ENCODE measurements around the gene XPNPEP1.

Gene XPNPEP1

DNA sequence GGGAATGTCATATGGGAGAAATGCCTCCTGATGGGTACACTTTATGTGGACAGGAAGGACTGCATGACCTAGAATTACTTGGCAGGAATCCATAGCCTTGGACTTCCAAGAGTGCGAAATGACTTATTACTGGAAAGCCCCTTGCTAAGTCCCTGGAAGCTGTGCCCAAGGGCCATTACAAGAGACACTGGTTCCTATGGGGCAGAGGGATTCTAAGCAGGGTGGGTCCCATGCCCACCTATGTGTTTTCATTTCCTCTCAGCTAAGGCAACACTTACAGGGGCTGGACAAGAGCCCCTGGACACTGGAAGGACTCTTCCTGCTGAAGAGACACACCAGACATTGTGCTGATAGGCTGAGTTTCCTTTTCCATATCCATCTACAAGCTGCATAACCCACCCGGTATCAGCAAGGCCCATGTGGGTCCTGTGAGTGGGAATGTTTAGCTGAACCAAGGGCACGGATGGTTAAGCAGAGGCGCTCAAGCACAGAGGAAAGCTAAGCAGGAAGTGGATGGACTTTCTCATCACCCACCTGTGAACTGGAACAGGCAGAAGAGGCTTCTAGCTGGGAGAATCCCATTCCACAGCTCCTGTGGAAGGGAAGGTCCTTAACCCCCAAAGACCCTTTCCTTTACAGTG lies 56.2 kb downstream of the XPNPEP1 start:
- H3K36me3 ChIP-seq (ENCODE audit: insufficient read depth, low read length): peaks cover 73% of the 10 kb centered on the region

DNA sequence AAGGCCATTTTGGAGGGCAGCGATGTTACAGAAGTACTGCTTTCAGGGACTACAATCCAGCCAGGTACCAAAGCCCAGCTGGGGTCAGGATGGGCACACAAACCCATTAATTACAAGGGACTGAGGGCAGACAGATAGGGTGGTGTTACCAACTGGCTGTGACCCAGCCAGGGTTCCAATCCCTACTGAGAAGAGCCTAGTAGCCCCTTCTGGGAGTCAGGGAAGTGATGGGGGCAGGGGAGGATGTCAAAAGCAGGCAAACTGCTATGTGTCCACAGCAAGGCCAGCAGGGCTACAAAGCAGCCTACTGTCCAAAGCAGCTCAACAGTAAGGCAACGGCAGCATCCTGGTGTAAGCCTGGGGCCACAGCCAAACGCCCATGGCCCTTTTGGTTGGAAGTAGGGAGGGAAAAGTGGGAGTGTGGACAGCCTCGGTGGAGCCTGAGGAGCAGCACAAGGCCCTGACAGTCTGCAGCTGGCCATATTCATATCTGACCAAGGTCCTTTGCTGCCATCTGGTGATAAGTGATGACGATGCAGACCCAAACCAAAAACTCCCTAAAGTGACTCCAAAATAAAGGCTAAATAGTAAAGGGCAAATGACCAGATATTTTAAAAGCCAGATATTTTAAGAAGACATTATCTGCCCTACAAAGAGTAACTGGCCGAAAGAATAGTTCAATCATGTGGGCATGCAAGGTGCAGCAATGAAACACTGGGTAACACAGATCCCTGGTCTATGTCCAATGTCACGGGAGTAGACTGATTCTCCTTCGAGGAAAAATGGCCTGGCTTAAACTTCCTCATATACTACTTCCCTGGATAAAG lies 56.9 kb downstream of the XPNPEP1 start:
- Histone ChIP-seq H3K4me1 (ENCODE audit: control insufficient read depth, insufficient read depth, low read length) (no peaks in the 10 kb centered on the region), H3K9ac (ENCODE audit: low read depth, low read length) (no peak overlapping the region), H3K27me3 (ENCODE audit: control insufficient read depth, insufficient read depth, low read length) (no peaks in the 10 kb centered on the region), H3K4me2 (ENCODE audit: low read length) (no peak overlapping the region), H3K36me3 (ENCODE audit: insufficient read depth, low read length) (peaks cover 67% of the 10 kb centered on the region), H3K4me3 (ENCODE audit: low read length) (no peak overlapping the region), H3K9me3 (replicated peaks; ENCODE audit: low read length) (no peaks in the 10 kb centered on the region)

More for the DNA sequence above, 56.2 kb downstream of the XPNPEP1 start:
- no peak overlapping the region for H3K4me2 ChIP-seq (ENCODE audit: low read length)
- no peak overlapping the region for H3K4me3 ChIP-seq (ENCODE audit: low read length)
- H3K4me1 ChIP-seq (ENCODE audit: control insufficient read depth, insufficient read depth, low read length): no peaks in the 10 kb centered on the region
- no peaks in the 10 kb centered on the region for H3K27me3 ChIP-seq (ENCODE audit: control insufficient read depth, insufficient read depth, low read length)
- no peak overlapping the region for H3K9ac ChIP-seq (ENCODE audit: low read depth, low read length)
- H3K9me3 ChIP-seq (replicated peaks; ENCODE audit: low read length): no peaks in the 10 kb centered on the region

DNA sequence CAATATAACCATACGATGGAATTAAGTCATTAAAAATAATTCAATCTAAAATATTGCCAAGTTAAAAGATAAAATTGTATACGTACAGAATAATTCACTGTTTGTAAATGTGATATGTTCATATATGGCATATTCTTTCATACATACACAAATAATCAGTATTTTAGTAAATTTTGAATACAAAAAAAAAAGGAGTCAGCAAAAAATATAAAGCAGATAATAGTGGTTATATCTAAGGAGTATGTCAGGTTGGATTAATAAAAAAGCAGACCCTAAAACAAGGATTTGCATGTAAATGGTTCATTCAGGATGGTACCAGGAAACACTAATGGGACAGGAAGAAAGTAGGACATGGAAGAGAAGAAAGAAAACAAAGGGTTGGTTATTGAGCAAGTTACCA lies 59.5 kb downstream of the XPNPEP1 start:
- no peak overlapping the region for H3K4me3 ChIP-seq (ENCODE audit: low read length)
- no peak overlapping the region for H3K4me2 ChIP-seq (ENCODE audit: low read length)
- H3K36me3 ChIP-seq (ENCODE audit: insufficient read depth, low read length): peaks cover 46% of the 10 kb centered on the region
- H3K4me1 ChIP-seq (ENCODE audit: control insufficient read depth, insufficient read depth, low read length): no peaks in the 10 kb centered on the region
- no peaks in the 10 kb centered on the region for H3K9me3 ChIP-seq (replicated peaks; ENCODE audit: low read length)
- H3K9ac ChIP-seq (ENCODE audit: low read depth, low read length): no peak overlapping the region
- no peaks in the 10 kb centered on the region for H3K27me3 ChIP-seq (ENCODE audit: control insufficient read depth, insufficient read depth, low read length)

DNA sequence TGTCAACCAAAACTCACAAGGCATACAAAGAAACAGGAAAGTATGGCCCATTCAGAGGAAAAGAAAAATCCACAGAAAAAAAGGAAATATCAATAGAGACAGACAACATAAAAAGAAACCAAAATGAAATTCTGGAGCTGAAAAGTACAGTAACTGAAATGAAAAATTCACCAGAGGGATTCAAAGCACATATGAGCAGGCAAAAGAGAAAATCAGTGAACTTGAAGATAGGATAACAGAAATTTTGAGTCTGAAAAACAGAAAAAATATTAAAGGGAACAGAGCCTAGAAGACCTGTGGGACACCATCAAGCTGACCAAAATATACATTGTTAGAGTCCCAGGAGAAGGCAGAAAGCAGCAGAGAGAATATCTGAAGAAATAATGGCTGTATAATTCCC lies 60.6 kb downstream of the XPNPEP1 start:
- no peak overlapping the region for H3K9ac ChIP-seq (ENCODE audit: low read depth, low read length)
- H3K4me3 ChIP-seq (ENCODE audit: low read length): no peak overlapping the region
- no peaks in the 10 kb centered on the region for H3K4me1 ChIP-seq (ENCODE audit: control insufficient read depth, insufficient read depth, low read length)
- no peaks in the 10 kb centered on the region for H3K27me3 ChIP-seq (ENCODE audit: control insufficient read depth, insufficient read depth, low read length)
- H3K36me3 ChIP-seq (ENCODE audit: insufficient read depth, low read length): peaks cover 35% of the 10 kb centered on the region
- H3K9me3 ChIP-seq (replicated peaks; ENCODE audit: low read length): no peaks in the 10 kb centered on the region
- H3K4me2 ChIP-seq (ENCODE audit: low read length): no peak overlapping the region

DNA sequence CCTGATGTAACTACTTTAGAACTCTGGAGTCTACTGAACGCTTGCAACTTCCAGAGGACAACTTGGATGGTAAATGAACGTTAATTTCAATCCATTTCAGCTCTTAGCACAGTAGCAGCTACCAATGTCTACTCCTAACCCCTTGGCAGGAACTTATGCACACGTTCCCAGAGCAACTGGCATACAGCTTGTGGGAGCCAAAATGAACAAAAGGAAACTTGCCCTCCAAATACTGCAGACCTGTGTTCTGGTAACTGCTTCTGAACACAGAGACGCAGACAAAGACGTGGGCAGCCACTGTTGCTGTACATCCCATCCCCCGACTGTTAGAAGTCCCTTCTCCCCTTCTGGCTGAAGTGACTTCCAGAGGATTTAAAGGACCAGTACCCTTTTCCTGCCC lies 61.3 kb downstream of the XPNPEP1 start:
- Histone ChIP-seq H3K4me3 (ENCODE audit: low read length) (no peak overlapping the region), H3K4me2 (ENCODE audit: low read length) (no peak overlapping the region), H3K36me3 (ENCODE audit: insufficient read depth, low read length) (peaks cover 30% of the 10 kb centered on the region), H3K9me3 (replicated peaks; ENCODE audit: low read length) (no peaks in the 10 kb centered on the region), H3K9ac (ENCODE audit: low read depth, low read length) (no peak overlapping the region), H3K4me1 (ENCODE audit: control insufficient read depth, insufficient read depth, low read length) (no peaks in the 10 kb centered on the region), H3K27me3 (ENCODE audit: control insufficient read depth, insufficient read depth, low read length) (no peaks in the 10 kb centered on the region)

- Histone ChIP-seq H3K9me3 (replicated peaks; ENCODE audit: low read length) (no peaks in the 10 kb centered on the region), H3K4me3 (ENCODE audit: low read length) (no peak overlapping the region), H3K36me3 (ENCODE audit: insufficient read depth, low read length) (peaks cover 21% of the 10 kb centered on the region), H3K27me3 (ENCODE audit: control insufficient read depth, insufficient read depth, low read length) (no peaks in the 10 kb centered on the region), H3K9ac (ENCODE audit: low read depth, low read length) (no peak overlapping the region), H3K4me1 (ENCODE audit: control insufficient read depth, insufficient read depth, low read length) (no peaks in the 10 kb centered on the region), H3K4me2 (ENCODE audit: low read length) (no peak overlapping the region)
Measured at GRCh38 chr10:109861081-109861480, 62.2 kb downstream of the XPNPEP1 start.

DNA sequence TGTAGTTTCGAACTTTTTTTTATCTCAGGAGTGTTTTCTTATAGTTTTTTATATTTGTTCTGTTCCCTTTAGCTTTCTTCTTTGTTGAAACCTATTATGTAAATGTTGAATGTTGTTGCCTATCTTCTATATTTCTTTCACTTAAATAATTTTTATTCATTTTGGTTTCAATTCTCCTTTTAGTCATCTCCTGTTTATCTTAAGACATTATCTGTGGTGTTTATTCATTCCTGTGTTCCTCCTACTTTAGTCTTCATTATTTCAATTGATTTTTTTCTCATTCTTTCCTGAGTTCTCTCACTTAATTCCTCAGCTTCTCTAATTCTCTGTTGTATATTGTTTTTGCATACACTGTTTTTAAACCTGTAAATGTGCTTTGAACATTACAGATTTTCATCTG lies 64.1 kb downstream of the XPNPEP1 start:
- no peak overlapping the region for H3K9ac ChIP-seq (ENCODE audit: low read depth, low read length)
- H3K4me3 ChIP-seq (ENCODE audit: low read length): no peak overlapping the region
- H3K4me2 ChIP-seq (ENCODE audit: low read length): no peak overlapping the region
- H3K4me1 ChIP-seq (ENCODE audit: control insufficient read depth, insufficient read depth, low read length): no peaks in the 10 kb centered on the region
- peaks cover 9% of the 10 kb centered on the region for H3K36me3 ChIP-seq (ENCODE audit: insufficient read depth, low read length)
- H3K9me3 ChIP-seq (replicated peaks; ENCODE audit: low read length): no peaks in the 10 kb centered on the region
- no peaks in the 10 kb centered on the region for H3K27me3 ChIP-seq (ENCODE audit: control insufficient read depth, insufficient read depth, low read length)

DNA sequence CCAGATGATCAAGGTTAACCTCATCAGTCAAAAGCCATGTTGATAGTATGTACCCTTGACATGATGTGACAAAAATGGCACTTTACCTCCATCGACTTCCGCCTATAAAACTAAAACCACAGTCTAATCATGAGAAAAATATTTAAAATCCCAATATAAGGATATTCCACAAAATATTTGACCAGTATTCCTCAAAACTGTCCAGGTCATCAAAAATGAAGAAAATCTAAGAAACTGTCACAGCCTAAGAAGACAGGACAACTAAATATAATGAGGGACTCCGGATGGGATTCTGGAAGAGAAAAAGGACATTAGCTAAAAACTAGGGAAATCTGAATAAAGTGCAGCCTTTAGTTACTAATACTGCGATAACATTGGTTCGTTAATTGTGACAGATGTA lies 67.6 kb downstream of the XPNPEP1 start:
- H3K9me3 ChIP-seq (replicated peaks; ENCODE audit: low read length): no peaks in the 10 kb centered on the region
- no peaks in the 10 kb centered on the region for H3K27me3 ChIP-seq (ENCODE audit: control insufficient read depth, insufficient read depth, low read length)
- H3K9ac ChIP-seq (ENCODE audit: low read depth, low read length): no peak overlapping the region
- H3K4me1 ChIP-seq (ENCODE audit: control insufficient read depth, insufficient read depth, low read length): no peaks in the 10 kb centered on the region
- H3K4me2 ChIP-seq (ENCODE audit: low read length): no peak overlapping the region
- H3K36me3 ChIP-seq (ENCODE audit: insufficient read depth, low read length): no peaks in the 10 kb centered on the region
- H3K4me3 ChIP-seq (ENCODE audit: low read length): no peak overlapping the region

GRCh38 chr10:109853921-109854320 lies 69.4 kb downstream of the XPNPEP1 start:
- H3K36me3 ChIP-seq (ENCODE audit: insufficient read depth, low read length): no peaks in the 10 kb centered on the region
- no peaks in the 10 kb centered on the region for H3K9me3 ChIP-seq (replicated peaks; ENCODE audit: low read length)
- H3K4me1 ChIP-seq (ENCODE audit: control insufficient read depth, insufficient read depth, low read length): no peaks in the 10 kb centered on the region
- H3K4me3 ChIP-seq (ENCODE audit: low read length): no peak overlapping the region
- no peak overlapping the region for H3K4me2 ChIP-seq (ENCODE audit: low read length)
- H3K9ac ChIP-seq (ENCODE audit: low read depth, low read length): no peak overlapping the region
- no peaks in the 10 kb centered on the region for H3K27me3 ChIP-seq (ENCODE audit: control insufficient read depth, insufficient read depth, low read length)

GRCh38 chr10:109852475-109853037 lies 70.8 kb downstream of the XPNPEP1 start:
- no peak overlapping the region for H3K9ac ChIP-seq (ENCODE audit: low read depth, low read length)
- peak overlapping the region; percentile 48 for H3K4me2 ChIP-seq (ENCODE audit: low read length)
- no peaks in the 10 kb centered on the region for H3K36me3 ChIP-seq (ENCODE audit: insufficient read depth, low read length)

GRCh38 chr10:109851616-109852474 lies 71.5 kb downstream of the XPNPEP1 start:
- Histone ChIP-seq H3K4me3 (ENCODE audit: low read length) (no peak overlapping the region), H3K4me1 (ENCODE audit: control insufficient read depth, insufficient read depth, low read length) (no peaks in the 10 kb centered on the region), H3K9ac (ENCODE audit: low read depth, low read length) (no peak overlapping the region), H3K4me2 (ENCODE audit: low read length) (peak overlapping the region; percentile 48), H3K36me3 (ENCODE audit: insufficient read depth, low read length) (no peaks in the 10 kb centered on the region), H3K9me3 (replicated peaks; ENCODE audit: low read length) (no peaks in the 10 kb centered on the region), H3K27me3 (ENCODE audit: control insufficient read depth, insufficient read depth, low read length) (no peaks in the 10 kb centered on the region)

More at GRCh38 chr10:109852475-109853037, 70.8 kb downstream of the XPNPEP1 start:
- Histone ChIP-seq H3K4me3 (ENCODE audit: low read length) (no peak overlapping the region), H3K27me3 (ENCODE audit: control insufficient read depth, insufficient read depth, low read length) (no peaks in the 10 kb centered on the region), H3K4me1 (ENCODE audit: control insufficient read depth, insufficient read depth, low read length) (no peaks in the 10 kb centered on the region), H3K9me3 (replicated peaks; ENCODE audit: low read length) (no peaks in the 10 kb centered on the region)

Data from skeletal muscle satellite cell (primary cell).